ENCODE results near the gene TREML1. TPM values are rescaled to one million over a fixed set of nuclear protein-coding genes. Genes with fewer than 3 reads are reported as not detected.

Gene TREML1
- polyA plus RNA-seq, 1 experiment, result not detected

- CTCF ChIA-PET, result interaction anchor here (0.5 to 1.0 kb wide), 3 partner anchors 19 to 220 kb away, joined by 3 to 4 read pairs (median 3); no protein-coding TSS in a partner anchor
- POLR2A ChIA-PET, result no interaction called here
- no peak for TF ChIP-seq CTCF (IDR thresholded peaks at IDR 0.05; ENCODE audit: insufficient read depth, low read depth, low read length)
Measured at GRCh38 chr6:41111017-41111416, 43.1 kb downstream of the TREML1 start.

GRCh38 chr6:41103847-41104246, 50.3 kb downstream of the TREML1 start:
- DNase-seq (ENCODE audit: low read depth), result no peak
- Histone ChIP-seq H3K36me3 (ENCODE audit: control insufficient read depth, insufficient read depth, low read length) (peaks cover 2% of the 10 kb centered on the region), H3K27me3 (ENCODE audit: control insufficient read depth, insufficient read depth, low read length) (no peaks in the 10 kb centered on the region), H3K4me3 (ENCODE audit: low read depth, low read length) (no peak overlapping the region)
- ChIA-PET CTCF (interaction anchor here (0.7 to 3.0 kb wide), 6 partner anchors 12 to 216 kb away, joined by 3 to 8 read pairs (median 4); no protein-coding TSS in a partner anchor), POLR2A (no interaction called here)
- no peak for TF ChIP-seq CTCF (IDR thresholded peaks at IDR 0.05; ENCODE audit: insufficient read depth, low read depth, low read length)

More at GRCh38 chr6:41111017-41111416, 43.1 kb downstream of the TREML1 start:
- Histone ChIP-seq H3K4me3 (ENCODE audit: low read depth, low read length) (no peak overlapping the region), H3K36me3 (ENCODE audit: control insufficient read depth, insufficient read depth, low read length) (no peaks in the 10 kb centered on the region), H3K27me3 (ENCODE audit: control insufficient read depth, insufficient read depth, low read length) (no peaks in the 10 kb centered on the region)
- DNase-seq (ENCODE audit: low read depth), result no peak

- CTCF ChIA-PET, result interaction anchor here (1.6 kb wide), 1 partner anchor 82 kb away, joined by 5 read pairs; no protein-coding TSS in a partner anchor
- H3K36me3 ChIP-seq (ENCODE audit: control insufficient read depth, insufficient read depth, low read length), result peaks cover 3% of the 10 kb centered on the region
- no peak overlapping the region for H3K4me3 ChIP-seq (ENCODE audit: low read depth, low read length)
Measured at GRCh38 chr6:41100871-41101287, 53.3 kb downstream of the TREML1 start.

More at GRCh38 chr6:41100871-41101287, 53.3 kb downstream of the TREML1 start:
- no peak for DNase-seq (ENCODE audit: low read depth)
- no peak for TF ChIP-seq CTCF (IDR thresholded peaks at IDR 0.05; ENCODE audit: insufficient read depth, low read depth, low read length)
- POLR2A ChIA-PET, result no interaction called here
- H3K27me3 ChIP-seq (ENCODE audit: control insufficient read depth, insufficient read depth, low read length), result no peaks in the 10 kb centered on the region

Other genes with a start within 250 kb of the TREML1 start
- not detected in 2 replicates for gene UNC5CL, start 115.1 kb downstream of the TREML1 start, polyA plus RNA-seq (2011; rRNA removed)
- not detected in 2 replicates for gene TSPO2, start 111.9 kb downstream of the TREML1 start, polyA plus RNA-seq (2011; rRNA removed)
- gene APOBEC2, start 101.1 kb downstream of the TREML1 start, polyA plus RNA-seq (2011; rRNA removed), result not detected in 2 replicates
- gene OARD1, start 82.0 kb downstream of the TREML1 start, polyA plus RNA-seq (2011; rRNA removed), result 3.4 and 6.7 TPM in 2 replicates
- 7.6 and 7.7 TPM in 2 replicates for gene NFYA, start 81.4 kb downstream of the TREML1 start, polyA plus RNA-seq (2011; rRNA removed)
- not detected in 2 replicates for gene TREM2, start 8.8 kb upstream of the TREML1 start, polyA plus RNA-seq (2011; rRNA removed)
- not detected in 2 replicates for gene TREML2, start 46.8 kb upstream of the TREML1 start, polyA plus RNA-seq (2011; rRNA removed)
- gene TREML4, start 74.0 kb upstream of the TREML1 start, polyA plus RNA-seq (2011; rRNA removed), result not detected in 2 replicates
- 0.11 and 0.20 TPM in 2 replicates for gene TREM1, start 132.3 kb upstream of the TREML1 start, polyA plus RNA-seq (2011; rRNA removed)
- gene NCR2, start 181.3 kb upstream of the TREML1 start, polyA plus RNA-seq (2011; rRNA removed), result not detected in 2 replicates

All from BJ (cell line).